Neuron (in vitro differentiated cells): Measurements from ENCODE around the gene TTLL13.
"Not testable (repeated sequence)": the region's sequence is repeated elsewhere in the genome, so short reads cannot be mapped to it uniquely, and the experiment has no call there.

Source experiments
- H2AFZ ChIP-seq: one replicate; pipeline ENCODE4 v1.6.1; 2013; ENCODE audit warnings: low read depth, mild to moderate bottlenecking, inconsistent platforms, low read length, moderate library complexity
- H3K27me3 ChIP-seq: one replicate; pipeline ENCODE4 v1.6.1; 2013; ENCODE audit warnings: low read length; ENCODE audit not compliant: insufficient read depth
- H3K36me3 ChIP-seq: one replicate; pipeline ENCODE4 v1.6.1; 2013; ENCODE audit warnings: low read length; ENCODE audit not compliant: insufficient read depth
- H3K4me1 ChIP-seq: one replicate; pipeline ENCODE4 v1.6.1; 2013; ENCODE audit warnings: low read length; ENCODE audit not compliant: insufficient read depth
- H3K4me3 ChIP-seq: 2 replicates; pipeline ENCODE4 v1.5.1; 2013; ENCODE audit warnings: mild to moderate bottlenecking, low read length, moderate library complexity
- H3K9me3 ChIP-seq: one replicate; pipeline ENCODE4 v1.6.1; 2013; ENCODE audit warnings: low read length

TTLL13 gene

DNA sequence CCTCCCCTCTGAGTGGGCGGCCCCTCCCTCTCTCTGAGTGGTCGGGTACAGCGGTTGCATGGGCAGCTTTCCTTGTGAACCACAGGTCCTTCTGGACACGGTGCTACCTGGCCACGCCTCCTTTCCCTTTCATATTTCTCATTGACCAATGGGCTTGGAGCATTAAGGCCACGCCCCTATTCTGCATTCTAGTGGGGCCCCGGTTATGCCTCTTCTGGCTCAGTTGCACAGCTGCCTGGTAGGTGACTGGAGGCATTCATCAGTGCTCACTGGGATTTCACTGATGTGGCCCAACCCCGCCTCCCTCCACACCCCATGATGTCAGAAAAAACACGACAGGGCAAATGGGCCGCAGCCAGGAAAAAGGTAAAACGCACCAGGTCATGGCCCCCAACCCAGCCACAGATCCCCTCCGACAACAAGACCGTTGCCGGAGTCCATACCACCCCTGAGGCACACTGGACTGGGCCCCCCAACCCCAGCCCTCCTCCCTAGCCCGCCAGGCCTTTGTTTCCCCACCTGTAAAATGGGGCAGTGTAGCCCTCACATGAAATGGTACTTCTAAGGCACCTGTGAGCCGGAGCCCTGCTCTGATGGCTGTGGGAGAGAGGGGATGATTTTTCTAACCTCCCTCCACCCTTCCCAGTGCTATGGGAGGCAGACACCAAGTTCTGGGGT is 42.5 kb downstream of the TTLL13 start:
- H3K27me3 ChIP-seq, result no peaks in the 10 kb centered on the region
- no peaks in the 10 kb centered on the region for H3K9me3 ChIP-seq
- no peak overlapping the region for H2AFZ ChIP-seq
- no peaks in the 10 kb centered on the region for H3K36me3 ChIP-seq
- H3K4me1 ChIP-seq, result peaks cover 3% of the 10 kb centered on the region
- H3K4me3 ChIP-seq, result no peak overlapping the region

DNA sequence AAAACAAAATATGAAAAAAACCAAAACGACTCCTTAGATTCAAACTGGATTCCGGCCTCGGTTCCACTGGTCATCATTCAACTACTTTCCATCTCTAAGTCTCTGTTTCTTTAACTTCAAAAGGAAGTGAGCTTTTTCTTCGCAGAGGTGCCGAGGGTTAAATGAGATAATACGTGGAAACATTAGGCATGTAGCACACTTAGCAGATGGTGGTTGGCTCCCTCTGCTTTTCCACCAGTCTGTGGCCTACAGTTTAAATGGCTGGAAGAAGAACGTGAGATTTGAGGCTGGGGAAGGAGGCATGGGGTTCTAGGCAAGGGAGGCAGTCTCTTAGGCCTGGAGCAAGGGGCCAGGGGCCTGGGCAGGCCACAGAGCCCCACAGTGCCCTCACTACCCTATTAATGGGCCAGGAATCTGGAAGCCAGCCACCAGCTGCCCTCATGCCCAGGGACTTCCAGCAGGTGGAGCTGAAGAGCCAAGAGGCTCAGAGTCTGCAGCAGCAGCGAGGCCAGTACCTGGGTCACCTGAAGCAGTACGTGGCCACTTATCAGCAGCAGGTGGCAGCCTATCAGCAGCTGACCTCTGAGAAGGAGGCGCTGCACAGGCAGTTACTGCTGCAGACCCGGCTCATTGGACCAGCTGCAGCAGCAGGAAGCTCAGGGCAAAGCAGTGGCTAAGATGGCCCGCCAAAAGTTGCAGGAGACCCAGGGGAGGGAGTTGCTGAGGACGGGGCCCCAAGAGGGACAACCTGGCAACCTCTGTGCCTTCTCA is 43.9 kb downstream of the TTLL13 start:
- H3K9me3 ChIP-seq, H3K4me1 ChIP-seq, H3K36me3 ChIP-seq, H3K4me3 ChIP-seq, H2AFZ ChIP-seq, H3K27me3 ChIP-seq: not testable (repeated sequence)

DNA sequence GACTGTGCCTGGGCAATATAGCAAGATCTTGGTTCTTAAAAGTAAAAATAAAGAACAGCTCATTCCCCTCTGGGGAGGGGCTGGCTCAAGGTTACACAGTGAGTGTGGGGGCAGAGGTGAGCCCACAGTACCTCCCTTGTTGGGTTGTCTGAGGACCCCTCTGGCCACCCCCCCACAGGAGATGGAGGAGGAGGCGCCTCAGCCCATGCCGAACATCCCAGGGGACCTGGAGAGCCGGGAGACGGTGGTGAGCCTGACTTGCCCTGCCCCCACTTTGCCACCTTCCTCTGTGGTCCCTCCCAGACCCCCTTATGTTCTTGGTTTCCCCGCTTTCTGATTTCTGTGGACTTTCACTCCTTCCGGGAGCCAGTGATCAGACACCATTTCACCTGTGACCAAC is 44.8 kb downstream of the TTLL13 start:
- Histone ChIP-seq H3K4me1 (peaks cover 3% of the 10 kb centered on the region), H3K36me3 (no peaks in the 10 kb centered on the region), H2AFZ (no peak overlapping the region), H3K4me3 (no peak overlapping the region), H3K9me3 (no peaks in the 10 kb centered on the region), H3K27me3 (no peaks in the 10 kb centered on the region)

DNA sequence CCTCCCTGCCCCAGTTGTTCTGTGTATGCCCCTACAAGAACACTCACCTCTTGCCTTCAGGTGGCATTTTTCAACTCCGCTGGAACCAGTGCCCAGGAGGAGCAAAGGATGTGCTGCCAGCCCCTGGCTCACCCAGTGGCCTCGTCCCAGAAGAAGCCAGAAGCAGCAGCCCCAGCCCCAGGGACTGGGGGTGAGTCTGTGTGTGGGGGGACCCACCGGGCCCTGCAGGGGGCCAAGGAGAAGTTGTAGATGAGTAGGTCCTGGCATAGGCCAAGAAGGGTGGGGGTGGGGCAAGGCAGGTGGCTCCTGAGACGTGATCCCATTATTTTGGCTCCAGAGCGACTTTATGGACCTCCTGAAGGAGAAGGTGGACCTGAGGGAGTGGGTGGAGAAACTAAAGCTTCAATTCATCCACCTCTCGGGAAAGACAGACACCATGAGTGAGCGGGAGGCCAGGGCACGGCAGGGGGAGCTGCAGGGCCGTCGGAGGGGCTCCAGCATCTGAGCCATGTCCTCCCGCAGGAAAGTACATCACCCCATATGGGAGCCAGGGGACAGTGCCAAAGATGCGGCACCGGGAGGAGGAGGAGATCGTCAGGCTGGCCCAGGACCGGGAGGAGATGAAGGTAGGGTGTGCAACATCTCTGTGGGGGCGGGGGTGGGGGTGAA is 45.4 kb downstream of the TTLL13 start:
- Histone ChIP-seq H2AFZ (no peak overlapping the region), H3K9me3 (no peaks in the 10 kb centered on the region), H3K4me3 (no peak overlapping the region), H3K36me3 (no peaks in the 10 kb centered on the region), H3K4me1 (peaks cover 3% of the 10 kb centered on the region), H3K27me3 (no peaks in the 10 kb centered on the region)

DNA sequence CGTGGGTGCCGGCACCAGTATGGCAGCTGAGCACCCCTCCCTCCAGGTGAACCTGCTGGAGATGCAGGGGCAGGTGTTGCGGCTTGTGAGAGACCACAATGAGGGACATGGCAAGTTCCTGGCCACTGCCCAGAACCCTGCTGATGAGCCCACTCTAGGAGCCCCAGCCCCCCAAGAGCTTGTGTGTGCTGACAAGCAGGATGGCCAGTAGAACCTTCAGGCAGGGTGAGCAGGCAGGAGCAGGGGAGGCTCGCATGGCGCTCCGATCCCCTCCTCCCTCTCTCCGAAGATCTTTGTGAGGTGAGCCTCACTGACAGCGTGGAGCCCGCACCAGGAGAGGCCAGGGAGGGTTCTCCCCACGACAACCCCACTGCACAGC is 45.9 kb downstream of the TTLL13 start:
- H3K9me3 ChIP-seq, result no peaks in the 10 kb centered on the region
- H3K4me3 ChIP-seq, result no peak overlapping the region
- no peaks in the 10 kb centered on the region for H3K36me3 ChIP-seq
- no peaks in the 10 kb centered on the region for H3K27me3 ChIP-seq
- peaks cover 3% of the 10 kb centered on the region for H3K4me1 ChIP-seq
- H2AFZ ChIP-seq, result no peak overlapping the region

DNA sequence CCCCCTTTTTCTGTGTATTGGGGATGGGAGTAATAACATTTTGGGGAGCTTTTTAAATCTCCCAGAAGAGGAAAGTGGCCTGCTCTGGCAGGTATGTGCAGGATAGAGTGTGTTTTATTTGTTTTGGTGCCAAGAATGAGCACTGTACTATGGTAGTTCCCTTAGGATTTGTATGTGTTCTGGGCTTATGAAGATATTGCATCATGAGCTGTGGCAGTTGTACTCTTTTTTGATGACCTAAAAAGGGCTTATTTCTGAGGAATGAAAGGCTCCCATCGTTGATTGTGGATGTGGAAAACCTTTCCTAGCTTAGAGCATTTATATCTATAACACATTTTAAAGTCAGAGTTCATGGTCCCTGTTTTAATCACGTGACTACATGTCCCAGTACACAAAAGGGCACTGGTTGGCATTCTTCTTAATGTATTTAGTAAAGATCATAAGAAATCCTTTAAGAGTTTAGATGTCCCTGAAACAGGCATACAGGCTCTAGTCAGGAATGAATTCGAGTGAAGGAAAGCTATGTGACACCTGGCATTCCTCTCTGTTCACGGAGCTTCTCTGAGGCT is 47.0 kb downstream of the TTLL13 start:
- not testable (repeated sequence) for H2AFZ ChIP-seq, H3K36me3 ChIP-seq, H3K27me3 ChIP-seq, H3K9me3 ChIP-seq, H3K4me1 ChIP-seq, H3K4me3 ChIP-seq

DNA sequence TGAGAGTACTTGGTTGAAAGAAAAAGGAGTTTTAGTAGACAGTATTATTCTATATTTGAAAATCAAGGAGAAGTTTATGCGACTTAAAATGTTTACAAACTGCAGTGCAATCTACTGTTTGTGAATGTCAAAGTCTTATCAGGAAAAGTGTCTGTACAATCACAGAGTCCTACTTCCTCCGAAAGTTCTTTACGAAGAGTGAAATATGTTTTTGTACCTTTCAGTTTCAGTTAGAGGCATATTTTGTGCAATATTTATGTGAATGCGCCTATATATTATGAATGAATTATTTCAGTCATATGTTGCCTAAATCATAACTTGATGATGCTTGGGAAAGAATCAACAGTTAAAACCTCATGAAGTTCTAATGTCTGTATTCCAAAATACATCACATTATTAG is 47.7 kb downstream of the TTLL13 start:
- H3K27me3 ChIP-seq, result no peaks in the 10 kb centered on the region
- no peaks in the 10 kb centered on the region for H3K9me3 ChIP-seq
- H3K4me3 ChIP-seq, result no peak overlapping the region
- peaks cover 5% of the 10 kb centered on the region for H3K4me1 ChIP-seq
- no peak overlapping the region for H2AFZ ChIP-seq
- no peaks in the 10 kb centered on the region for H3K36me3 ChIP-seq

DNA sequence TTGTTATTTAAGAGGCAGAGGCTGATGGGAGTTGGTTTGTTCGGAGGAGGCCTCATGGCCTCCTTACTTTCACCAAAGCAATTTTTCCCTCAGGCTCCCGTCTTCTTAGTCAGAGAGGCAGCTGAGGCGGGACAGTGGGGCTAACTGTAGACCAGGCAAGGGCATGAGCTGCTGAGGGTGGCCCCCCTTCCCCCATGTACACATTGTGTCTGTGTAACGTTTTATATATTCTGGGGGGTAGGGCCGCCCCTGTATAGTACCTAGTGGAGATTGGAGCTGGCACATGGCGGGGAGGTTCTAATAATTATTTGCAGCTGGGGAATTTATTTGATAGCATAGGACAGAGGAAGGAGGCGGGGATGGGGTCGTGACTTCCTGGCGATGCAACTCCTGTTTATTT is 51.2 kb downstream of the TTLL13 start:
- Histone ChIP-seq H3K27me3 (no peaks in the 10 kb centered on the region), H3K4me1 (peaks cover 5% of the 10 kb centered on the region)

DNA sequence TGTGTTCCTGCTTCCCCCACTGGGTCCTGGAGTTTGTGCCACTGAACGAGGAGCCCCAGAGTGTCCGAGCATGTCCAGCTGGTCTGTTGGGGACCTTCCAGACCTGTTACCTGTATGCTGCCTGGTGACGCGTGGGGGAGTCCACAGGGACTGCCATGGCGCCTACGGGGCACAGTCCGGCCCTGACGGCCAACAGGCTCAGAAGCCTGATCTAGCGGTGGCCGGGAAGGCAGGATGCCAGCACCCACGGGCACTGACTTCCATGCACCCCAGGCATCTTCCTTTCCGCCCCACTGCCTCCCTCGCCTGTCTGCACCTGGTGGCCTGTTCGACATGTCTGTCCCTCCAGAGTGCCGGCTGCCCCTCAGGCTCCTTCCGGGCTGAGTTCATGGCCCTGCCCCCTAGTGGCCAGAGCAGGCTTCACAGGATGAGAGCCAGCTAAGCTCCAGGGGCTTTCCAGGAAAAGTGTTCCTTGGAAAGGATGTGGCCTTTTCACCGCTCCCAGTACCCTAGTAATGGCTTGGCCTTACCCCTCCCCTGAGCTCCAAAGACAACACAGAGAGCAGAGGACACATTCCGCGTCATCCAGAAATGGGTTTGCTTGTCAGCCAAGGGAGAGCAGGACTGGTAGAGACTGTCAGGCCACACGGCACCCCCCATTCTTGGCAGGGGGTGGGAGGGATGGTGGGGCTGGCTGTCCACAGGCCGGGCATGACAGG is 51.8 kb downstream of the TTLL13 start:
- H3K4me1 ChIP-seq, result peaks cover 5% of the 10 kb centered on the region
- H3K36me3 ChIP-seq, result no peaks in the 10 kb centered on the region
- no peaks in the 10 kb centered on the region for H3K27me3 ChIP-seq
- no peak overlapping the region for H2AFZ ChIP-seq
- no peaks in the 10 kb centered on the region for H3K9me3 ChIP-seq
- no peak overlapping the region for H3K4me3 ChIP-seq

More for the DNA sequence above, 51.2 kb downstream of the TTLL13 start:
- no peaks in the 10 kb centered on the region for H3K36me3 ChIP-seq
- H3K9me3 ChIP-seq, result no peaks in the 10 kb centered on the region
- H3K4me3 ChIP-seq, result no peak overlapping the region
- H2AFZ ChIP-seq, result no peak overlapping the region

DNA sequence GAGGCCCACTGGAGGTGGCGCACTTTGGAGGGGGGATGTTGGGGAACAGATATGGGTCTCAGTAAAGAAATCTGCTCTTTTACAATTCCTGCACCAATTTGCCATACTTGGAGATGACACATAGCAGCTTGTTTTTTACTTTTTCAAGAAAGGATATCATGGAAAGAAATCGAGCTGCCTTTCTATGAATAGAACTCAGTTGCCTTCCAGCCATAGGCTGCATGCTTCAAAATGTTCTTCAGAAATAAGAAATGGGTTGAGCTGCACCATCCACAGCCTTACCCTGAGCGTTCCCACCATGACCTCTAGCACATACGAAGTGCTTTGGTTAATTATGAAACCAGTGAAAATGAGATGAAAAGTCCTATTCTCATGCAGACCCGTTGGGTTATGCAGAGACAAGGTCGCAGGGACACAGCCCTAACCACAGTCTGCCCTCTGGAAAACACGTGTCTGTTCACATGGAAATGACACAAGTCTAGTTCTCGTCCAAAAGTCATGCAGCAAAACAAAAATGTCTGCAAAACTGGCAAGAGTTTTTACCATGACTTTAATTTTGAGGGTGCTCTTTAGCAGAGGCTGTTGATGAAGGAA is 52.4 kb downstream of the TTLL13 start:
- H3K4me1 ChIP-seq, result peaks cover 5% of the 10 kb centered on the region
- no peaks in the 10 kb centered on the region for H3K27me3 ChIP-seq
- H2AFZ ChIP-seq, result no peak overlapping the region
- no peaks in the 10 kb centered on the region for H3K36me3 ChIP-seq
- H3K9me3 ChIP-seq, result no peaks in the 10 kb centered on the region
- H3K4me3 ChIP-seq, result no peak overlapping the region

DNA sequence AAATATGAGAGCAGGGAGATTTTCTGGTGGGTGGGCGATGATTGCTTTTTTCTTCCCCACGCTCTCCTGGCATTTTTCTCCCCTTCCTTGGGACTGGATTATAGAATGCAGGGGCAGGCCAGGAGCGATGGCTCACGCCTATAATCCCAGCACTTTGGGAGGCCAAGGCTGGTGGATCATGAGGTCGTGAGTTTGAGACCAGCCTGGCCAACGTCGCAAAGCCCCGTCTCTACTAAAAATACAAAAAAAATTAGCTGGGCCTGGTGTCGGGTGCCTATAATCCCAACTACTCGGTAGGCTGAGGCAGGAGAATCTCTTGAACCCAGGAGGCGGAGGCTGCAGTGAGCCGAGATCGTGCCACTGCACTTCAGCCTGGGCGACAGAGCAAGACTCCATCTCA is 56.0 kb downstream of the TTLL13 start:
- H3K4me1 ChIP-seq, H3K36me3 ChIP-seq, H2AFZ ChIP-seq, H3K27me3 ChIP-seq, H3K9me3 ChIP-seq, H3K4me3 ChIP-seq: not testable (repeated sequence)

DNA sequence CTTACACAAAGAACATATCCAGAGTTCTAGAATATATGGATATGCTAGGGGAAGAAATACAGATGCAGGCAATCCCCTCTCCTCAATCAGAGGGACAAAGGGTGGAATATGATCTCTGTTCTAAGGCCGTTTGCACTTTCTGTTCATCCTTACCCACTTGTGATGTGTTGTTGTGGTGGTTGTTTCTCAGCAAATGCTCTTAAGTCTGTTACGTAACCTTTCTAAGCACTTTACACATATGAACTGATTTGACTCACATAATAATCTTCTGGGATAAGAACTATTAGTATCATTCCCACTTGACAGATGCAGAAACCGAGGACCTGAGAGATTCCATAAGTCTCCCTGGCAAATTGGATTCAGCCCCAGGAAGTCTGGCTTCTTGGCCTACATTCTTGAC is 56.6 kb downstream of the TTLL13 start:
- H3K4me3 ChIP-seq, result no peak overlapping the region

More for the DNA sequence above, 56.6 kb downstream of the TTLL13 start:
- Histone ChIP-seq H3K4me1 (peaks cover 5% of the 10 kb centered on the region), H3K27me3 (no peaks in the 10 kb centered on the region), H3K36me3 (no peaks in the 10 kb centered on the region), H2AFZ (no peak overlapping the region), H3K9me3 (no peaks in the 10 kb centered on the region)
